Mesenchymal stem cell (in vitro differentiated cells and primary cell): ENCODE results near the gene MKI67.
A peak's percentile ranks its signal among the peaks of the same experiment; 100 is the strongest.

Source experiments
- DNase-seq: peaks from one replicate; pipeline ENCODE4 v3.0.0-alpha.2; 2013
- H2AFZ ChIP-seq: one replicate; pipeline ENCODE4 v1.6.1; 2013; ENCODE audit warnings: low read depth, mild to moderate bottlenecking, control low read depth, inconsistent platforms, low read length, moderate library complexity
- H2AK5ac ChIP-seq: 2 replicates; pipeline ENCODE4 v1.6.1; 2013; ENCODE audit warnings: low read length, moderate library complexity, mild to moderate bottlenecking, inconsistent platforms; ENCODE audit not compliant: severe bottlenecking
- H2BK120ac ChIP-seq: one replicate; pipeline ENCODE4 v1.6.1; 2013; ENCODE audit warnings: low read depth, mild to moderate bottlenecking, inconsistent platforms, low read length, moderate library complexity
- H2BK12ac ChIP-seq, 2 experiments: one replicate each; pipeline ENCODE4 v1.6.1; 2013; ENCODE audit warnings: inconsistent platforms in 2 of 2, low read length in 2 of 2, mild to moderate bottlenecking in 2 of 2, moderate library complexity in 2 of 2, control low read depth in 1 of 2
- H2BK15ac ChIP-seq: one replicate; pipeline ENCODE4 v1.6.1; 2013; ENCODE audit warnings: mild to moderate bottlenecking, low read depth, inconsistent platforms; ENCODE audit not compliant: poor library complexity, severe bottlenecking
- H2BK5ac ChIP-seq: 2 replicates; pipeline ENCODE4 v1.6.1; 2013; ENCODE audit warnings: low read depth, mild to moderate bottlenecking, low read length, control low read depth, inconsistent platforms; ENCODE audit not compliant: poor library complexity, severe bottlenecking
- H3K14ac ChIP-seq, 2 experiments: one replicate each; pipeline ENCODE4 v1.6.1; 2013; ENCODE audit warnings: inconsistent platforms in 2 of 2, low read length in 2 of 2, control low read depth in 1 of 2, mild to moderate bottlenecking in 1 of 2, moderate library complexity in 1 of 2
- H3K18ac ChIP-seq, 2 experiments: one replicate each; pipeline ENCODE4 v1.6.1; 2013; ENCODE audit warnings: inconsistent platforms in 2 of 2, low read length in 2 of 2, control low read depth in 1 of 2, low read depth in 1 of 2, mild to moderate bottlenecking in 1 of 2
- H3K23ac ChIP-seq, 2 experiments: one replicate each; pipeline ENCODE4 v1.6.1; 2013; ENCODE audit warnings: inconsistent platforms in 2 of 2, low read length in 2 of 2, mild to moderate bottlenecking in 2 of 2, moderate library complexity in 2 of 2, control low read depth in 1 of 2
- H3K27ac ChIP-seq: 2 replicates; pipeline ENCODE4 v1.5.1; 2013; ENCODE audit warnings: mild to moderate bottlenecking, moderate library complexity, low read length, control low read depth, inconsistent platforms; ENCODE audit not compliant: poor library complexity, severe bottlenecking
- H3K27me3 ChIP-seq, 2 experiments: 2 replicates each; pipeline versions ENCODE4 v1.6.1 to v1.7.0; 2013; ENCODE audit warnings: low read length in 2 of 2, mild to moderate bottlenecking in 2 of 2, moderate library complexity in 2 of 2, control low read depth in 1 of 2, inconsistent platforms in 1 of 2; ENCODE audit not compliant: control insufficient read depth in 1 of 2, insufficient read depth in 1 of 2
- H3K36me3 ChIP-seq, 2 experiments: 2 replicates each; pipeline versions ENCODE4 v1.6.1 to v1.7.0; 2013; ENCODE audit warnings: low read length in 2 of 2, control low read depth in 1 of 2, inconsistent platforms in 1 of 2, low read depth in 1 of 2, mild to moderate bottlenecking in 1 of 2; ENCODE audit not compliant: insufficient read depth in 2 of 2, control insufficient read depth in 1 of 2
- H3K4ac ChIP-seq, 2 experiments: one replicate each; pipeline ENCODE4 v1.6.1; 2013; ENCODE audit warnings: inconsistent platforms in 2 of 2, low read length in 2 of 2, mild to moderate bottlenecking in 2 of 2, moderate library complexity in 2 of 2, control low read depth in 1 of 2, low read depth in 1 of 2
- H3K4me1 ChIP-seq: 2 replicates; pipeline ENCODE4 v1.6.1; 2013; ENCODE audit warnings: low read depth, low read length, control low read depth; ENCODE audit not compliant: control insufficient read depth, insufficient read depth
- H3K4me2 ChIP-seq: 2 replicates; pipeline ENCODE4 v1.6.1; 2013; ENCODE audit warnings: low read length, mild to moderate bottlenecking, inconsistent platforms; ENCODE audit not compliant: poor library complexity, severe bottlenecking
- H3K4me3 ChIP-seq, 2 experiments: 2 replicates each; pipeline versions ENCODE4 v1.5.1 to v1.7.0; 2013; ENCODE audit warnings: low read length in 2 of 2, mild to moderate bottlenecking in 2 of 2, control low read depth in 1 of 2, low read depth in 1 of 2; ENCODE audit not compliant: insufficient read depth in 1 of 2
- H3K79me1 ChIP-seq: replicated peaks from 2 replicates; pipeline ENCODE4 v1.6.1; 2013; ENCODE audit warnings: mild to moderate bottlenecking, control low read depth, low read length, inconsistent platforms; ENCODE audit not compliant: poor library complexity, severe bottlenecking
- H3K9ac ChIP-seq: 2 replicates; pipeline ENCODE4 v1.7.0; 2013; ENCODE audit warnings: mild to moderate bottlenecking, low read length, moderate library complexity
- H3K9me3 ChIP-seq: 2 replicates; pipeline ENCODE4 v1.7.0; 2013; ENCODE audit warnings: mild to moderate bottlenecking, low read length; ENCODE audit not compliant: control insufficient read depth
- H4K8ac ChIP-seq: one replicate; pipeline ENCODE4 v1.6.1; 2013; ENCODE audit warnings: inconsistent platforms, mild to moderate bottlenecking, low read length, moderate library complexity
- H4K91ac ChIP-seq: one replicate; pipeline ENCODE4 v1.6.1; 2013; ENCODE audit warnings: mild to moderate bottlenecking, low read length, inconsistent platforms
- whole genome bisulfite sequencing: methylation state at CpG from one replicate; pipeline ENCODE4 v1.1.7; 2013; ENCODE audit warnings: mixed read lengths; 5-methylcytosine and 5-hydroxymethylcytosine counted together

The MKI67 gene

GRCh38 chr10:128066870-128067382, 59.3 kb downstream of the MKI67 start:
- Histone ChIP-seq H4K8ac (no peak overlapping the region), H4K91ac (peak overlapping the region; percentile 87), H3K9ac (no peak overlapping the region), H2BK5ac (no peak overlapping the region), H3K27me3 (no peaks in the 10 kb centered on the region), H3K18ac (peak overlapping the region in 1 of 2 experiments; percentile 21), H2AK5ac (no peak overlapping the region), H3K4ac (no peak overlapping the region), H3K36me3 (peaks cover 30 to 50% of the 10 kb centered on the region in 2 experiments), H3K79me1 (no peaks in the 10 kb centered on the region), H2BK15ac (no peak overlapping the region), H3K27ac (no peak overlapping the region), H3K4me2 (no peak overlapping the region), H2BK120ac (no peak overlapping the region), H3K9me3 (no peaks in the 10 kb centered on the region), H2BK12ac (no peak overlapping the region), H2AFZ (no peak overlapping the region), H3K14ac (peak overlapping the region in 1 of 2 experiments; percentile 53), H3K4me1 (peaks cover 30% of the 10 kb centered on the region), H3K23ac (no peak overlapping the region), H3K4me3 (no peak overlapping the region)
- no peak for DNase-seq
- WGBS = 87% methylated on average over 13 of the region's 13 CpGs

- Histone ChIP-seq H3K4me3 (no peak overlapping the region), H3K4me1 (peaks cover 30% of the 10 kb centered on the region), H2BK120ac (no peak overlapping the region), H2AFZ (no peak overlapping the region), H3K4ac (no peak overlapping the region), H3K23ac (no peak overlapping the region), H2BK5ac (no peak overlapping the region), H2BK12ac (peak overlapping the region in 1 of 2 experiments; percentile 30), H2BK15ac (no peak overlapping the region), H3K9ac (no peak overlapping the region), H3K27me3 (no peaks in the 10 kb centered on the region), H2AK5ac (no peak overlapping the region), H3K79me1 (no peaks in the 10 kb centered on the region), H3K4me2 (no peak overlapping the region), H3K36me3 (peaks cover 26 to 44% of the 10 kb centered on the region in 2 experiments), H3K27ac (no peak overlapping the region), H3K18ac (peak overlapping the region in 1 of 2 experiments; percentile 14), H4K8ac (no peak overlapping the region), H3K9me3 (no peaks in the 10 kb centered on the region), H4K91ac (no peak overlapping the region), H3K14ac (no peak overlapping the region)
- DNase-seq = no peak
- WGBS = 97% methylated on average over 13 of the region's 13 CpGs
Measured at GRCh38 chr10:128065881-128066534, 60.2 kb downstream of the MKI67 start.

- peak overlapping the region; percentile 23 to 44 for H3K18ac ChIP-seq
- peak overlapping the region; percentile 22 for H4K91ac ChIP-seq
- H3K9ac ChIP-seq = peak overlapping the region; percentile 71
- no peak overlapping the region for H2BK120ac ChIP-seq
- peaks cover 18 to 41% of the 10 kb centered on the region in 2 experiments for H3K36me3 ChIP-seq
- H2BK12ac ChIP-seq = peak overlapping the region in 1 of 2 experiments; percentile 27
- H3K9me3 ChIP-seq = no peaks in the 10 kb centered on the region
- no peak overlapping the region for H2BK15ac ChIP-seq
- no peak overlapping the region for H3K4me2 ChIP-seq
- no peak overlapping the region for H2BK5ac ChIP-seq
- peak overlapping the region; percentile 3 for H3K27ac ChIP-seq
- no peak overlapping the region for H2AFZ ChIP-seq
- no peak overlapping the region for H3K14ac ChIP-seq
- H3K4ac ChIP-seq = no peak overlapping the region
- no peak overlapping the region for H2AK5ac ChIP-seq
- H3K23ac ChIP-seq = no peak overlapping the region
- no peak for DNase-seq
- H3K4me3 ChIP-seq = peak overlapping the region in 1 of 2 experiments; percentile 34
- WGBS = 90% methylated on average over 17 of the region's 17 CpGs
- no peaks in the 10 kb centered on the region for H3K79me1 ChIP-seq
- no peak overlapping the region for H4K8ac ChIP-seq
- peaks cover 30% of the 10 kb centered on the region for H3K4me1 ChIP-seq
- no peaks in the 10 kb centered on the region for H3K27me3 ChIP-seq
Measured at GRCh38 chr10:128064970-128065580, 61.1 kb downstream of the MKI67 start.
